ENCODE data around the gene EPHA2.

The EPHA2 gene

GRCh38 chr1:16146279-16147155 lies 9.4 kb downstream of the EPHA2 start:
- TF ChIP-seq, protein P1, sequence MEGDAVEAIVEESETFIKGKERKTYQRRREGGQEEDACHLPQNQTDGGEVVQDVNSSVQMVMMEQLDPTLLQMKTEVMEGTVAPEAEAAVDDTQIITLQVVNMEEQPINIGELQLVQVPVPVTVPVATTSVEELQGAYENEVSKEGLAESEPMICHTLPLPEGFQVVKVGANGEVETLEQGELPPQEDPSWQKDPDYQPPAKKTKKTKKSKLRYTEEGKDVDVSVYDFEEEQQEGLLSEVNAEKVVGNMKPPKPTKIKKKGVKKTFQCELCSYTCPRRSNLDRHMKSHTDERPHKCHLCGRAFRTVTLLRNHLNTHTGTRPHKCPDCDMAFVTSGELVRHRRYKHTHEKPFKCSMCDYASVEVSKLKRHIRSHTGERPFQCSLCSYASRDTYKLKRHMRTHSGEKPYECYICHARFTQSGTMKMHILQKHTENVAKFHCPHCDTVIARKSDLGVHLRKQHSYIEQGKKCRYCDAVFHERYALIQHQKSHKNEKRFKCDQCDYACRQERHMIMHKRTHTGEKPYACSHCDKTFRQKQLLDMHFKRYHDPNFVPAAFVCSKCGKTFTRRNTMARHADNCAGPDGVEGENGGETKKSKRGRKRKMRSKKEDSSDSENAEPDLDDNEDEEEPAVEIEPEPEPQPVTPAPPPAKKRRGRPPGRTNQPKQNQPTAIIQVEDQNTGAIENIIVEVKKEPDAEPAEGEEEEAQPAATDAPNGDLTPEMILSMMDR (IDR thresholded peaks at IDR 0.05; ENCODE audit: low read depth, low read length), result no peak
- H3K4me3 ChIP-seq (ENCODE audit: low read depth, low read length), result peak overlapping the region; percentile 45

GRCh38 chr1:16145662-16146278 lies 10.1 kb downstream of the EPHA2 start:
- H3K4me3 ChIP-seq (ENCODE audit: low read depth, low read length), result peak overlapping the region; percentile 45
- TF ChIP-seq, protein P1 (IDR thresholded peaks at IDR 0.05; ENCODE audit: low read depth, low read length), result no peak

GRCh38 chr1:16145030-16145661 lies 10.7 kb downstream of the EPHA2 start:
- TF ChIP-seq, protein P1 (IDR thresholded peaks at IDR 0.05; ENCODE audit: low read depth, low read length), result no peak
- peak overlapping the region; percentile 45 for H3K4me3 ChIP-seq (ENCODE audit: low read depth, low read length)

DNA sequence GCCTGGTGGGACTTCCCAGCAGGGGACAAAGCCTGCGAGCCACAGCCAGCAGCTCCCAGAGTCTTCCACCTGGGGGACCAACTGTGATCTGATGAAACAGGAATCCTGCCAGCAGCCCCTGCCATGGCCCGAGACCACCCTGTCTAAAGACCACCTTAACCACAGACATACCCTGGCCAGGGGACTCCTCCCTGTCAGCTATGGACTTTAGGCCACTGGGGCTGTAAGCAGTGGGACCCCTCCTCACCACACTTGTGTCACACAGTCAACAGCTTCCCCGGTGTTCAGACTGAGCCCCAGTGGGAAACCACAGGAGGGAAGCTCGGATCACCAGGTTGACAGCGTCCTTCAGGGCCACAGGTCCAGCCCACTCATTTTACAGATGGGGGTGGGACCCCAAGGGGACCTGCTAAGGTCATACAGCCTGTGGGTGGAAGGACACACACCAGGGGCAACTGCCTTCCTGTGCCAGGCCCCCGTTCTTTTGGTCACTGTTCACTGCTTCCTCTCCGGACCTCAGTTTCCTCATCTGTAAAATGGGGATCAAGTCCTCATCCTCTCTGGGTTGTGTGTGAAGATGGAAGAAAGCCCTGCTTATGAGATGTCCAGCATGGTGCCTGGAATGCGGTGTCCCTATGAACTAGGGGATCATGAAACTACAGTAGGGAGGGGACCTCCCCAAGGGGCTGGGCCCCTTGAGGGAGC lies 11.4 kb downstream of the EPHA2 start:
- H3K4me3 ChIP-seq (ENCODE audit: low read depth, low read length), result peak overlapping the region; percentile 45
- TF ChIP-seq, protein P1 (IDR thresholded peaks at IDR 0.05; ENCODE audit: low read depth, low read length), result no peak

DNA sequence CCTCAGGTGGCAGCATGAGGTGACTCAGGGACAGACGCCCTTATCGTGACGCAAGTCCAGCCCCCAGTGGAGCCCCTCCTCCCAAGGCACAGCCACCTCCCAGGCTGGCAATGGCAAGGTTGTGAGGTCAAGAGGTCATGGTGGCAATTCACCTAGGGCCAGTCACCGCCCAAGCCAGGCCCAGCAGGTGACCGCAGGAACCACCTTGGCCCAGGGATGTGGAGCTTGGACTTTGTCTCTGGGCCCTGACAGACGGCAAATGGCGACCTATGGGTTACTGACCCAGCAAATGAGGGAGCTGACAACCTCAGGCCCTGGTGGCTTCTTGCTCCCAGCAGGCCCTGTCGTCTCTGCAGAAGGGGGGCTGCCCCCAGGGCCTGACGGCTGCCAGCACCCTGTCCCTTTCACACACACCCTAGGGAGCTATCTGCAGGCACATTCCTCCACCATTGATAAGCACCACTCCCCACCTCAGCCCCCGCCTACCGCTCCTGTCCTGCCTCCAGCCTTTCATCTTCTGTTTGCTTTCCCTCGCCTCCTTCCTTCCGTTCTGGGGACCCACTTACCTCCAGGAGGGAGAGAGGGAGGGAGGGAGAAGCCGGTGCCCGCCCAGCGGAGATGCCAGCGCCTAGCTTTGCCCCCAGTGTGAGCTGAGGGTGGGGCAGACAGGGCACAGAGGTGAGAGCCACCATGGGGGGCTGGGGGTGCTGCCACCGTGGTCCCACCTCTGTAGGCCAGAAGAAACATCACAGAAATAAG lies 12.1 kb downstream of the EPHA2 start:
- H3K4me3 ChIP-seq (ENCODE audit: low read depth, low read length), result peak overlapping the region; percentile 24
- TF ChIP-seq, protein P1 (IDR thresholded peaks at IDR 0.05; ENCODE audit: low read depth, low read length), result no peak

DNA sequence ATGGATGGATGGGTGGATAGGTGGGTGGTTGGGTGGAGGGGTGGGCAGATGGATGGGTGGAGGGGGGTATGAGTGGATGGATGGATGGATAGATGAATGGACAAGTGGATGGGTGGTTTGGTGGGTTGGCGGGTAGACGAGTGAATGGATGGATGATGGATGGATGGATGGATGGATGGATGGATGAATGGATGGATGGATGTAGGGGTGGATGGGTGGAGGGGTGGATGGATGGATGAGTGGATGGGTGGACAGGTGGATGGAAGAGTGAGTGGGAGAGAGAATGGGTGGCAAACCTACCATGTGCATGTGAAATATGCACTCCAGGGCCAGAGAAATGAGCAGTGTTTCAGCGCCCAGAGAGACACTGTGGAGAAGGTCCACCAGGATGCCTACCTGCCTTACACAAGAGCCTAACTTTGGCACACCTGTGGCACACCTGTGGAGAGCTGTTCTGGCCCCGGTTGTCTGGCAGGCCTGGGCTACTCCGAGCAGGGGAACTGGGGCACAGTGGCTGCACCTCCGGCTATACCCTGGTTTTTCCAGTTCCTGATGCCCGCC lies 12.8 kb downstream of the EPHA2 start:
- H3K4me3 ChIP-seq (ENCODE audit: low read depth, low read length), result no peak overlapping the region
- TF ChIP-seq, protein P1 (IDR thresholded peaks at IDR 0.05; ENCODE audit: low read depth, low read length), result no peak

Measured in WI38 (cell line).